GM21723 (cell line): ENCODE results near the gene HES3.

Experiments
- ATAC-seq: cut with Tn5 transposase; IDR thresholded peaks from one replicate; pipeline ENCODE4 v1.9.1; 2021; ENCODE audit warnings: mild to moderate bottlenecking, moderate library complexity; ENCODE audit not compliant: unreplicated experiment

HES3 gene

DNA sequence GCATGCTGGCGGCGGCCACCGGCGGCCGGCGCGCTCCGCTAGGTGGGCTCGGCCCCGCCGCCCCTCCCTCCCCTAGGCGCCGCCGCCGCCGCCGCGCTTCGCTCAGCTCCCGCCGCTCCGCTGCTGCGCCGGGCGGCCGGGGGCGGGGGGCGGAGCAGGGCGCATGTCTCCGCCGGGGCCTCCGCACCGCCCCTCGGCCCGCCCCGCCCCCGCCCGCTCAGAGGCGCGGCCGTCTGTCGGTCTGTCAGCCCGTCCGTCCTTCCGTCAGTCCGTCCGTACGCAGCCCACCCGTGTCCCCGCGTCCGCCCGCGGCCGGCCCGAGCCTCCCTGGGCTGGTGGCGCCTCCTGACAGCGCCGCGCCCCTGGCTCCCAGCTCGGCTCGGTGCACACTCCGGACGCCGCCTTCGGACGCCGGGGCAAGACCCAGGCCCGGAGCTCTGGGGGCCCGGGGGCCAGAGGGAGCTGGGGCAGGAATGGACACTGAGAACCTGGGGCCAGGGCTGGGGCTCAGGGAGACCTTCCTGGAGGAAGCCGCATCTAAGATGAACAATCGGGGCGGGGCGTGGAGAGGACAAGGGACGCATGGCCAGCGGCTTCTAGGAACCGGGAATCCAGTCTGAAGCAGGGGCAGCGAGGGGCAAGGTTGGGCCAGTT, 17.1 kb downstream of the HES3 start, which contains the start of gene GPR153:
Gene GPR153 (minus strand): TSS at position 138 of the 654 bp plus-strand sequence. CDS start 6,193 bp downstream, outside the sequence.
- ATAC-seq: no peak

DNA sequence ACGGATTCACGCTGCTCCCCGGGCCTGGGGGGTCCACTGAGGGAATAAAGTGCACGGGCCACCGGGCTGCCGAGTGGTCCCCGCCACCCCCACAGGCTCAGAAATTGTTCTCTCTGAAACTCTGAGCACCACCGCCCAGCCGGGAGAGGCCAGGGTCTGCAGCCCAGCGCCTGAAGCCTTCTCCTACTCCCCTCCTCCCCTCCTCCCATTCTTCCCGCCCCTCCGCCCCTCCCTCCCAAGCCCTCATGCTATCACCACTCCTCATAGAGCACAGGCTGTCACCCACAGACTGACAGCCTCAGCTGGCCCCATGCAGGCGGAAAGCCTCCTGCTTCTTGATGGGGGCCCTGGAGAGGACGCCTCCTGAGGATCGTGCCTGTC, 17.6 kb downstream of the HES3 start:
- no peak for ATAC-seq

DNA sequence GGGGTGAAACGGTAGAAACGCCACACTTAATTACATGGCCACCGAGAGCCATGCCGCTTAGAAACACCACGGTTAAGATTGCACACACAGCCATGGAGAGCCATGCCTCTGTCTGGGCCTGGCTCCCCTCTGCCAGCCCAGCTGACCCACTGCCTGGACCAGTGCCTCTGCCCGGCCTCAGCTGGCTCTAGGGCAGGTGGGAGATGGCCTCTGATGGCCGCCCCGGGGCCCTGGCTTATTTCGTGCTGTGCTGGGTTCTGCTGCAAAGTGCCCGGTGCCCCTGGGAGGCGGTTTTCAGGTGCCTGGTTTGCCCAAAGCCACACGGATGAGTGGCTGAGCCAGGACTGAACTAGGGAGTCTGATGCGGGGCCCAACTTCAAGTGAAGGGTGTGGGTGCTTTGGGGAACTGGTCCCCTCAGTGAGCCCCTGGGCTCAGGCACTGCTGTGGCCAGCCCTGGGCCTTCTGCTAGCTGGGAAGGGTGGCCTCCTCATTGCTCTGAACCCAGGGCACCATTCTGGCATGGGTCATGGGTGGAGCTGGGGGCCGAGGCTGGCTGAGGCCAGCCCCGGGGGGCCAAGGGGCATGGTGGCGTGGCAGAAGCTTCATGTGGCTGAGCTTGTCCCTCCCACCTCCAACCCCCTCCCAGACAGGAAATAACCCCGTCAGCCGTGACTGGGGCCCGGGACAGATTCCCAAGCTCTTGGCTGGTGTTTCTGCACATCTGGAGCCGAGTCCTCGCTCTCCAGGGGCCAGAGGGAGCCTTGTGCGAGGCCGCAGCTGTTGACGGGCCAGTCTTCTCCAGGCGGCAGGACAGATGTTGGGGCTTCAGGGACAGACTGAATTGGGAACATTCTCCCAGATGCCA, 18.8 kb downstream of the HES3 start:
- no peak for ATAC-seq

GRCh38 chr1:6263716-6264115, 19.7 kb downstream of the HES3 start:
- ATAC-seq: no peak

DNA sequence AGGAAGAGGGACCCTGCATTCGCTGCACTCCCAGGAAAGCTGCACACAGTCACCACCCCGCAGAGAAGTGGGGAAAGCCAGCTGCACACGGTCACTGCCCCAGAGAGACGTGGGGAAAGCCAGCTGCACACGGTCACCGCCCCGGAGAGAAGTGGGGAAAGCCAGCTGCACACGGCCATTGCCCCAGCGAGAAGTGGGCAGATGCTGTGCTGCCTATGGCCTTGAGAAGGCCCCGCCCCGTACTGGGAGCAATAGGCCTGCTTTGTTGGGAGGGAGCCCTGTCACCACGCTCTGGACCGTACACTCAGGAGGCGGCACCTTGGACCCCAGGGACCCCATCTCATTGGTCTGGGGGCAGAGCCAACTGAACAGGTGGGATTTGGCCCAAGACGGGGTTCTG, 21.2 kb downstream of the HES3 start:
- ATAC-seq: no peak

DNA sequence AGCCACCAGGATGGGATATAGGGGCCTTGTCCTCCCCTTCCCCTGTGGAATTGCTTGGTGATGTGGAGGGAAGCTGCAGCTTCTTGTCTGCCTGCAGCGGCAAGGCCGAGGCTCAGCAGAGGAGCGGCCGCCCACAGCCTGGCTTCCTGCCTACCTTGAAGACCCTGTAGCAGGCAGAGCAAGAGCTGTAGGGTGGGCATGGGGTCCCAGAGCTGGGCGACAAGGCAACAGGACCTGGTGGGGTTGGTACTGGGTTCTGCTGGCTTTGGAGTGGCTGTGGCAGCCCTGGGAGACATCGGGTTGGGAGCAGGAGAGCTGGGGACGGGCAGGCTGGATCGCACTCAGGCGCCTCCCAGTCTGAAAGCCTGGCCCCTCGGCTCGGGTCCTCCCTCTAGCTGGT, 22.7 kb downstream of the HES3 start:
- no peak for ATAC-seq

DNA sequence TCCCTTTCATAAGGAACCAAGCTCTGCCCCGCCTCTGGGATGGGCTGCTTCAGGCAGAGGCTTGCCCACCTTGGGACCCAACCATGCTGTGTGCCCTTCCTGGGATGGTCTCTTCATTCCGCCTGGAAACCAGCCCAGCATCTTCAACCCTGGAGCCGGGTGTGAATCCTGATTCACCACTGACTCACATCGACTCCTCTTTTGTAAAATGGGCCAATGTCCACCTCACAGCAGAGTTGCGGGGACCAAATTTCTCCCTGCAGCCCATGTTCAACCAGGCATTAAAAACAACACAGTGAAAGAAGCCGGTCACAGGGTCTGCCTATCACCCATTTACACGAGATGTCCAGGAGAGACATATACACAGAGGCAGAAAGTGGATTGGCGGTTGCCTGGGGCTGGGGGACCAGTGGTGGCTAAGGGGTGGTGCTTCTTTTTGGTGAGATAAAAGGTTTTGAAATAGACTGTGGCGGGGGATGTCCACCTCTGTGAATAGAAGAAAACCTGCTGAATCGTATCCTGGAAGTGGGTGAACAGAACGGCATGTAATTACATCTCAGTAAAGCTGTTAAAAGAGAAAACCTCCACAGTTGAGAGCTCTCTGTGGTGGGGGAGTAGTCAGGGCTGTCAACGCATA, 23.8 kb downstream of the HES3 start:
- ATAC-seq: no peak

DNA sequence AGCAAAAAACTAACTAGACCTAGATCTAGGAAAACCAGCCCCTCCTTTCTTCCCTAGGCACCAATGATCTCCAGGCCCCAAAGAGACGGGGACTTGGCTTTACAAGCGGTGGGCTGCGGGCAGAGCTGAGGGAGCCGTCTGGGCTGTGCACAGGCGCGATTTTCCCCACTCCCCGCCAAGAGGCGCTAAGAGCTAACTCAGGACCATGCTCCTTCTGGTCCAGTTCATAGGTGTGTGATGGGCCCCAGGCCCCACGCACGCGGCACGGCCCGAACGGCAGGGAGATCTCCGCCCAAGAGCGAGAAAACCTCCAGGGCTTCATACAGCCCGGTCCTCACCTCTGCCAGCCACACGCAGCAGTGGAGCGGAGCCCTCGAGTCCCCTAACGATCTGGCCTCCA, 24.4 kb downstream of the HES3 start:
- no peak for ATAC-seq

DNA sequence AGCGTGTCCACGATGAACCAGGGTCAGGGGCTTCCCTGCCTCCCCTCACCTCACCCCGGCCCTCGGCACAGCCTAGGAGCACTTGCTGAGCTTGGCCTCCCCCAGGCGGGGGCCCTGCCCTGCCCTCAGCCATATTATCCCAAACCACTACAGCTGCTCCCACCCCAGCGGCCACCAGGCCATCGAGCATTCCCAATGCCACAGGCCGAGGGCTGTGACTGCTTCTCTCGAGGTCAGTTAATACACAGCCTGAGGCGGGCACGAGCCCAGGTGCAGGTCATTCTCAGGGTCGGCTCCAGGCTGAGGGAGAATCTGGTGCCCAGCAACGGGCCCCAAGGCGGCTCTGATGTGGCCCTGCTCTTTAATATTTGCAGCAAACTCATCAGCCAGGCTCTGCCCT, 25.3 kb downstream of the HES3 start:
- no peak for ATAC-seq

- no peak for ATAC-seq
Measured at GRCh38 chr1:6269720-6270400, 25.9 kb downstream of the HES3 start.

DNA sequence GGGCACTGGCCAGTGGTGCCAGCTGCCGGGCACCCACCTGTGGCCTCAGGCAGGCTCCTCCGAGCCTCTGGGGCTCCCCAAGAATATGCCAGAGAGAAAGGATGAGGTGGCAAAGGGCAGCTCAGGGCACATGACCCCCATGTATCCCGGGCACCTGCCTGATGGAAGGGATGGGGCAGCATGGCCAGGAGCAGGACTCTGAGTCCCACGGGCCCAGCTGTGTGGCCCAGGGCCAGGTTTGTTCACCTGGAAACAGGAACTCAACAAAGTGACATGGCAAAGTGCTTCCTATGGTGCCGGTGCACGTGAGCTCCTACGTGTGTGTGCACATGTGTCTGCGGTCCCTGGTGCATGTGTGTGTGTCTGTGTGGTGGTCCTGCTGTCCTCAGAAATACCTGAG, 26.4 kb downstream of the HES3 start:
- no peak for ATAC-seq

GRCh38 chr1:6271006-6271405, 27.0 kb downstream of the HES3 start:
- no peak for ATAC-seq

DNA sequence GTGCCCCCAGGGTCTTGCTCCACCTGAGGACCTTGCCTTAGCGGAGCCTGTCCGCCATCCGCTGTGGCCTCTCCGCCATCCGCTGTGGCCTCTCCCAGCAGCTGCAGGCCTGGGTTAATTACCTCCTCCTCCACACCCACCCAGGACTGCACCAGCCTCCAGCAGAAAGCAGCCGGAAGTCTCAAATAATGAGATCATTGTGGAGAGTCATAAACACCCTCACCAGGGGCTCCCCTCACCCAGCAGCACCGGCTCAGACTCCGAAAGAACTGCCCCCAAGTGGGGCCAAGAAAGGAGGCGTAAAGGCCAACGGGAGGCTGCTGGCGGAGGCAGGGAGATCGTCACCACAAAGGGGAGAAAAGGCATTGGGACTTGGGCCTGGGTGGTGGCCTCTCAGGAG, 27.6 kb downstream of the HES3 start:
- ATAC-seq: no peak

GRCh38 chr1:6272452-6272851, 28.5 kb downstream of the HES3 start:
- no peak for ATAC-seq

GRCh38 chr1:6272868-6273267, 28.9 kb downstream of the HES3 start:
- ATAC-seq: no peak

DNA sequence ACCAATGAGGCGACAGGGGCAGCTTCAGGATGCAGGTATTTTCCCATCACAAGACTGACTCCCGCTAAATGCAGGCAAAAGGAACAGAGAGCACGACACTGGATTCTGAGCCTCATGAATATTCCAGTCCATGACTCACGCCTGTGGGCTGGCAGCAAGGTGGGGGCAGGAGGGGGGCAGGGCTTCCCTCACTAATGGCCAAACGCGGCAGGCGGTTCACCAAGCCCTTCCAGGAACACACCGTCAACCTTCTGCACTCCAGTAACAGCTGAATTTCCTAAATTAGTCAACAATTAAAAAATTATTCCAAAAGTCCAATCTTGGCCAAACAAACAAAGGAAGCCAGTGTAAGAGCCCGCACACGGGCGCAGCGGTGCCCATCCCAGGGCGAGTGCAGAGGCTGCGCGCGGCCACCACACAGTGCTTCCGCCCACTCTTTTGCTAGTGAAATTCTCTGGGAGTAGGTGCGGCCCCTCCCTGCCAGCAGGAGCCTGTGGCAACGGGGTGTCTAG, 29.5 kb downstream of the HES3 start:
- ATAC-seq: no peak

DNA sequence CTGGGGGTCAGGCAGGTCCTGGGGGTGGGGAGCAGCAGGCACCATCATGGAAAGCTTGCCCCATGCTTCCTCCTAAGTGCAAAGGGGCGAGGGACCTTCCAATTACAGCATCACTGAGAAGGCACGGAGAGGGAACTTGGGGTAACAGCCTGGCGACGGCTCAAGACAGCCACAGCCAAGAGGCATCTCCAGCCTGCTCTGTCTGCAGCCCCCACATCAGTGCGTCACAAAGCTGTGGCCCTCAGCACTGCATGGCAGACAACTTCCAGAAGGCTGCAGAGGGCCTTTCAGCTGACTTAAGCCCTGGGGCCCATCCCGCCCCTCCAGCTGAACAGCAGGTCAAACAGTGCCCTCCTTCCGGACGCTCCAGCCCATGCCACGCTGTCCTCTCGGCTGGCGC, 30.1 kb downstream of the HES3 start:
- ATAC-seq: no peak

DNA sequence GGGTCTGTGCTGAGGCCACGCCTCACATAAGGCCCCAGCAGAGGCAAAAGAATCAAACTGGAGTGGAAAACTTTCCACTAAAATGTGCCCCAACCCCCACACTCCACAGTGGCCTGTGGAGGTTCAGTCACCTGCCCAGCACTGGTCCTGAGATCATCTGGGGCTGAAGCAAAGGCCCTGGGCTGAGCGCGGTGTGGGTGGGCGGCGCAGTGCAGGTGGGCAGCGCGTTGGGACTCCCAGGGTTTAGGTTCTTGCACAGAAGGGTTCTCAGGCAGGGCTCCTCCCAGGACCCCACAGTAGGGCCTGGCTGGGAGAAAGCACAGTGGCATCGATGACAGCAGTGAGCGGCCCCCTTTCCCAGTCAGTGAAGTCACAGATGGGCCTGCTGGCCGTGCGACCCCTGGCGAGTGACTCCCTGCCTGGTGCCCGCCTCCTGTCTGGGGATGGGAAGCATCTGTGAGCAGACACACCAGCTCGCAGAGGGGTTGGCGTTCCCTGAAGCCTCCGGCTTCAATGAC, 30.7 kb downstream of the HES3 start:
- ATAC-seq: no peak

DNA sequence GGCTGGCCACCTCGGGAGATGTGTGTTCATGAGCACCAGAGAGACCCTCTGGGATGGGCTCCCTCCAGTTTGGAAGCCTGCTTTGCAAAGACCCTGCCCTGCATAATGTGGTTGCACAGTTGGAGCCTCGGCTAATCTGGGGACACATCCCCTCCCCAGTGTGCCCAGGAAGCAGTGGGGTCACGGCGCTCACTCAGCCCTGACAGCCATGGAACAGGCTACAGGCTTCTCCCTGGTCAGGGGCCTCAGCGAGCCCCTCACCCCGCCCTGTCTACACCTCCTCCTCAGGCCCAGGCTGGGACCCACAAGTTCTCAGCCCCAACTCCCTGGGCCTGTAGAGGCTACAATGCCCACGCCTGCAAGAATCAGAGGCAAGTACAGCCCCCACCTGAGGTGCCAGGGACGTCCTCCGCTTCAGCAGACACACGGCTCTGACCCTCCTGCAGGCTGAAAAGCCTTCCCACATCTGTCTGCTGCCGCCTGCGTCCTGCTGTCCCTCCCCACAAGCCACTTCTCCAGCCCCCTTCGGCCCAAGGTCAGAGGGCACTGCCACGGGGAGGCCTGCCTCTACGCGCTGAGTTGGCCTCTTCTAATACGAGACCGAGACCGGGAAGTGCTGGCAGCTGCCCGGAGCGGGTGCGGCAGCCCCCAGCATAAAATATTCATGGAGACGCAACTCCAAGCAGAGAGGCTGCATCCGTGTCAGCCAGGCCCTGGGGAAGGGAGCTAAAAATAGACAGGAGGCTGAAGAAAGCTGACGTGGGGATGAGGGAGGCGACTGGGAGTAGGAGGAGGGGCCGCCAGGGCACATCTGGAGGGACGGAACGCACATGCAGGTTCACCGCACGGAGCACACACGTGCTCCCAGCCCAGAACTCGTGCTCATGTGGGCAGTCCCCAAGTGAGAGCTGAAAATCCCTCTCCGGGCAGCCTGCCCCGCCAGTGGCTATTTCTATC, 32.1 kb downstream of the HES3 start:
- ATAC-seq: no peak
